T1000 (cell line): ENCODE results near the gene SPSB1.
A peak's percentile ranks its signal among the peaks of the same experiment; 100 is the strongest.
"Not testable (repeated sequence)": the region's sequence is repeated elsewhere in the genome, so short reads cannot be mapped to it uniquely, and the experiment has no call there.

ENCODE experiments used
- DNase-seq: peaks from one replicate; lab custom pipeline; 2025; ENCODE audit warnings: mixed read lengths; lab: John Stamatoyannopoulos, UW

The SPSB1 gene

DNA sequence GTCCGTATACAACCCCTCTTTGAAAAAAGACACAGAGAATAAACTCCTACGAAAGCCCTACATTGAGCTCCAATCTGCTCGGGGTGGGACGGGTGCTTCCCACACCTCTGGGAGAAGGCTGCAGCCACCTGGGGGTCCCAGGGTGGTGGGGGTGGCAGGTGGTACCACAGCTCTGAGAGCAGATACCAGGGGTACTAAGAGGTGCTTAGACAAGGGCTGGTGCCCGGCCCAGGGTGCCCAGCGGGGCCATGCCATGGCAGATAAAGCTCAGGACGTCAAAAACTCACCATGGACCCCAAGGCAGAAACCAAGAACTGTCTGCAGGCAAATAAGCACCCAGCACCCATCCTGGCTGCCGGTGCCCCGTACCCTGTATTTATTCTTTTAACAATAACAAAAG is 75.1 kb downstream of the SPSB1 start:
- no peak for DNase-seq

DNA sequence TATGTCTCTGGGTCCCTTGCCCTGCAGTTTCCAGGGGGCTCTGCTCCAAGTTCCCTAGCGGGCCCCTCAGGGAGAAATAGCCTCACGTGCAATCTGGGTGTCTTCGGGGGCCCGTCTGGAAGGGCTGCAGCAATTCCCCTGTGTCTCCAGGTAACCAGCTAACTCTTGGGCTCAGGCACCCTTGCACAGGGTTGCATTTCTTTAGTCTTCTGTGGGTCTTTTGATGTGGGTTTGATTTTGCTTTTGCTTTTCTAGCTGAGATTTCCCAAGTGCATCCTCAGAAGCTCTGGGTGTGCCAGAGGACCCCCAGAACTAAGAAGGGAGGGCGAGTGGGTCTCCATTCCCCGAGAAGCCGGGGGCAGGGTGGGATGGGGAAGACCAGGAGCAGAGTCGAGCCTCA is 75.7 kb downstream of the SPSB1 start:
- DNase-seq, result no peak

DNA sequence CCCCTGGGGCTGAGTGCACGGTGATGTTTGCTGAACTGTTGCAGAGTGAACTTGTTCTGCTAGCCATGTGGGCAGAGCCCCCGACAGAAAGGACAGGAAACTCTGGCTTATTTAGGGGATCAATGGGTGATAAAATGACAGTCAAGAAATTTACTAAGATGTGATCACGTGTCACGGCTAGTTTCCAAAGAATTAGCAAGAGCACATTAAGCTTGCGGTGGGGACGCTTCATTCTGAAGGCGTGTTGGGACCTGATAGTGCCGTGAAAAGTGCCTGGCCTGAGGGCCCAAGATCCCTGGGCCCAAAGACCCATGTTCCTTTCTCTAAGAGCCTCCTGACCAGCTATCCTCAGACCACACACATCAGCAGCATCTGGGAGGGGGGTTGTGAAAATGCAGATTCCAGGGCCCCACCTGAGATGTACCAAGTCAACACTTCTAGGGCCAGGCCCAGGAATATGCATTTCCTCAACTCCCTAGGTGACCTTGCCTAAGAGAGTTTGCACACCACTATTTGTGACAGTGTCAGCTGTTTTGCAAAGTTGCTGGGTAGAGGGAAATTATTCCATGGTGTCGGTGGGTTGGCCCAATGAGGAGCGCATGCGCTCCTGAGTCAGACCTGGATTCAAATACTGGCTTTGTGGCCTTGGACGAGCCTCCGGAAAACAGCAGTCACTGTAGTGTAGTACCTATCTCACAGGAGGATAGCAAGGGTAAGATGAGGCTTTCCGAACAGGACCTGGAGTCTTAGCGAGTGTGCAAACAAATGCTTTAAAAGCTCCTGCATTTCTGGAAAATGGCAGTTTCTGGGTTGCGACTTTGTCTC is 77.5 kb downstream of the SPSB1 start:
- no peak for DNase-seq

DNA sequence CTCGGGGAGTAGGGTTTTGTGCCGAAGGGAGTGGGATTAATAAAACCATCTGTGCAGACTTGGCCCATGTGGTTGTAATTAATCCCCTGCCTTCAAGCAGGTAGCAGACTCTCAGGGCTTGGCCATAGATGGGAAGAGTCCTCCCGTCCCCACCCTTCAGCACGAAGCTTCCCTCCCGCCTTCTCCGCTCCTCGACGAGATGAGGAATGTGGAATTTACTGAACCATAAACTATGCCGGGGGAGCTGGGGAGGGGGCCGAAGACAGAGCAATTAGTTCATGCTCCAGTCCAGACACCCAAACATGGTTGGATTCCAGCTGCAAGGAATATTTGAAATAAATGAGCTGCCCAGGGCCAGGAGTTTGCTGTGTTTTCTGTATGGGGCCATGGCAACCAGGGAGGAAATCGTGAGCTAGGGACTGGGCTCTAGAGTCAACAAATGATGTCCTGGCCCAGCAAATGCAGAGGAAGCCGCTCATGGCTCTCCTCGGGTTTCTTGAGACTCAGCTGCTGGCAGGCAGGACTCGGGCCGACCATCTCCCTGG is 78.8 kb downstream of the SPSB1 start:
- DNase-seq, result no peak

DNA sequence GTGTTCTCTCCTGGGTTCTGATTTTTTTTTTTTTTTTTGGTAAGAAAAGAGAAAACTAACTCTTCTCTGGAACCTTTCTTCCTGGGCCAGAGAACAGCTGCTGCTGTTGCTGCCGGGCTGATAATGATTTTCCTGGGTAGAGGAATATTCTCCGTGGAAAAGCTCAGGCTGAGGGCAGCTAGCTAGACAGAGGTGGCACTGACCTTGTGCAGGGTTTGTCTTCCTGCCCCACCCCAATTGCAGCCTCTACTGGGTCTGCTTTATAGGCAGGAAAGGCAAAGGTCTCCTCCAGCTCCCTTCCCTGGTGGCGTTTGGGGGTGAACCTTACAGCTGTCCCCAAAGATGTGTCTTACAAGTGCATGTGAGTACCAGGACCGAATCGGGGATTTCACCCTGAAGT is 79.3 kb downstream of the SPSB1 start:
- no peak for DNase-seq

DNA sequence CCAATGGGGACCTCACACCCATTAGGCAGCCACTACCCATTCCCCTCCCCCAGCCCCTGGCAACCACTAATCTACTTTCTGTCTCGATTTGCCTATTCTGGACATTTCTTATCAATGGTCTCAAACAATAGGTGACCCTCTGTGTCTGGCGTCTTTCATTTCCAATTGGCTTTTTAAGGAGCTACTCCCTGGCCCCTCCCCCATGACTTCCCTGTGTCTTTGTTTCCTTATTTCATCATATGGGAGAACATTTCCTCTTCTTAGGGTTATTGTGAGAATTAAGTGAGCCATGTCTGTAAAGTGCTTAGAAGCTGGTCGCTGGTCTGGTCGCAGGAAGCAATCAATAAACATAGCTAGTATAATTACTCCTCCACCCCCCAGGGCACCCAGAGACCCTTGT is 80.9 kb downstream of the SPSB1 start:
- DNase-seq, result no peak

DNA sequence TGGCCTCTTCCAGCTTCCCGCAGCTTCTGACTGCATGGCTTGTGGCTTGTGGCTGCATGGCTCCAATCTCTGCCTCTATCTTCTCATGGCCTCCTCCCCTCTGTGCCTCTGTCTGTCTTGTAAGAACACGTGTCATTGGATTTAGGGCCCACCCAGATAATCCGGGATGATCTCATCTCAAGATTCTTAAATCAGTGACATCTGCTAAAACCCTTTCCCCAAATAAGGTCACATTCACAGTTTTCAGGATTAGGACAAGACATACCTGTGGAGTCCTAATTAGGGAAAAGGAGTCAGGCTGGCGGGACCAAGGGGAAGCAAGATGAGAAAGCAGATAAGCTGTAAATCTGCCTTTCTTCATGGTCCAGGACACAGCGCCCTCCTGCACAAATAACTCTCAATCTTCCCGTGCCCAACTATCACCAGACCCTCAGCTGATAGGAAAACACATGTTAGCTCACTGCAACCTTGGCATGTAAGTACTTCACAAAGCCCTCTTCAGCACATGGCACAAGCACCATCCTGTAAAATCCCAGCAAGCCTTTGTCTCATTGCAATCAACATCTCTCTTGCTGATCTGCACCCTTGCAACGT is 82.2 kb downstream of the SPSB1 start:
- DNase-seq, result no peak

DNA sequence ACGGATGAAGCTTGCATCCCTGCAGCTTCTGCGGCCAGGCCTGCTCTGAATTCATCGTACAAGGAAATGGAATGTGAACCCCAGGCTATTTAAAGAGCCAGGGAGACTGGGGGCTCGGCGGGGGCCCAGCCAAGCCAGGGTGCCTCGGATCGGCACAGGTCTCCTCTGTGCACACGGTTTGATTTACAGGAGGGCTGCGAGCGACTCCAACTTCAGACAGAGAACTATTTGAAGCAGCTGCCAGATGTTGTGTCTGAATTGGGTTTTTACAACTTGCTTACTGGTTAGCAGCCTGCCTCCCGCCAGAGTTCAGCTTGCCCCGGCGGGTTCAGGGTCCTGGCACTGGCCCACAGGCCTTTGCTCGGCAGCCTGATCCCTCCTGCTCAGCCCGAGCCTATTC is 83.2 kb downstream of the SPSB1 start:
- no peak for DNase-seq

DNA sequence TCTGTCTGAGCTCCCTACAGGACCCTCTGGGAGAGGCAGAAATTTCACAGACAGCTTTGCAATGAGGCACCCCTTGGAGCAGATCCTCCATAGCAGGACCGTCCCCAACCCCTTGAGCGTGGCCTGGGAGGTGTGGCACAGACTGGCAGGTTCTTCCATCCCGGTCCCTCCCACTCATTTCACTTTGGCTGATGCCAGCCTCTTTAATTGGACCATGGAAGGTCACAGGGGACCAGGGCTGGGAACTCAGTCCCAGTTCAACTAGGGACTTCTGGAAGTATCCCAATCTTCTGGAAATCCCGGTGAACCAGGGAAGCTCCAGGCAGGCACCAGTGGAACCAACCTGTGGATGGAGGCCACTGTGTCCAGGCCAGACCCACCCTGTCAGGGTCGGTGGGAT is 83.7 kb downstream of the SPSB1 start:
- DNase-seq, result no peak

DNA sequence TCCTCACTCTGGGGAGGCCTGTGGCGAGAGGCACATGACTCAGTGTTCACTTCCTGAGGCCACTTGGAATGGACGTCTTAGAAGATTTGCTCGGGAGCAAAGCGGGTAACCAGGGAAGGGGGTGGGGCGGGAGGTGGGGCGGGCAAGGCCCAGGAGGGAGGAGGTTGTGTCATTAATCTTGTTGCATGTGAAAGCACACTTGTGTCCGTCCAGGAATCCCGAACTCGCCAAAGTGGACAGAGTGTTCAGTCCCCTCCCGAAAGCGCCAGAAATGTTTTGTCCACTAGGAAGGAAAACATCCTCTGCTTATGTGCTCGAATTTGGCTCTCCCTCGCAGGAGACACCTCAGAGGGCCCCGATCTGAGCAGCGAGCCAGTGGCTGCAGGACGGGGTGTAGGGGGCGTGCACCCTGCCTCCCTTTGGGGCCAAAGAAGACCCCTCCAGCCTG is 84.2 kb downstream of the SPSB1 start:
- no peak for DNase-seq

DNA sequence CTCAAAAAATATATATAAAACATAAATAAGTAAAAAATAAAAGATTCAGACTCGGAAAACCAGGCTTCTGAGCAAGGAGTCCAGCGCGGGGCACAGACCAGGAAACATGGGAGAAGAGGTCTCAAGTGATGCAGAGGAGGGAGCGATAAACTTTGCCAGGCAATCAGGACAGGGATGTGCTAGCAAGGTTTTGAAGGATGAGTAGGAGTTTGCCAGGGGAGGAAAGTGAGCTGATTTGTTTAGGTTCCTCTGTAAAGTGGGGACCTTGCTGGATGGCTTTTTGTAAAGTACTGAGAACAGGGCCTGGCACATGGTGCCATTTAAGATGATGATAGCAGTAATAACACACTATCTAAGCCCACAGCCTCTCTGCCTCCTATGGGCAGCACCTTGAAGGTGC is 86.1 kb downstream of the SPSB1 start:
- DNase-seq, result no peak

DNA sequence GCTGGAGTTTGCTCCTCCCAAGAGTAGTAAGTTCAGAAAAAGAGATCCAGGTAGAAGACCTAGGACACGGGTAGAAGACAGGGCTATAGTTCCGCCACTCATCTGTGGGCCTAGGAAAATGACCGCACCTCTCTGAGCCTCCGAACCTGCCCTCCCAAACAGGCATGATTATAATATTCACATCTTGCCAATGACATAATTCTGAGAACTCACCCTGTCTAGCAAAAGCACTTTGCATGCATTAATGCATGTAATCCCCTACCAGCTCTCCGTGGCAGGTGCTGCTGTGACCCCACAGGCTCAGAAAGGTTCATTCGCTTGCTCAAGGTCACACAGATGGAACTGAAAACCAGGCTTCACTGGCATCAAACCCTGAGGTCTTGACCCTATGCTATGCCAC is 88.0 kb downstream of the SPSB1 start:
- no peak for DNase-seq

DNA sequence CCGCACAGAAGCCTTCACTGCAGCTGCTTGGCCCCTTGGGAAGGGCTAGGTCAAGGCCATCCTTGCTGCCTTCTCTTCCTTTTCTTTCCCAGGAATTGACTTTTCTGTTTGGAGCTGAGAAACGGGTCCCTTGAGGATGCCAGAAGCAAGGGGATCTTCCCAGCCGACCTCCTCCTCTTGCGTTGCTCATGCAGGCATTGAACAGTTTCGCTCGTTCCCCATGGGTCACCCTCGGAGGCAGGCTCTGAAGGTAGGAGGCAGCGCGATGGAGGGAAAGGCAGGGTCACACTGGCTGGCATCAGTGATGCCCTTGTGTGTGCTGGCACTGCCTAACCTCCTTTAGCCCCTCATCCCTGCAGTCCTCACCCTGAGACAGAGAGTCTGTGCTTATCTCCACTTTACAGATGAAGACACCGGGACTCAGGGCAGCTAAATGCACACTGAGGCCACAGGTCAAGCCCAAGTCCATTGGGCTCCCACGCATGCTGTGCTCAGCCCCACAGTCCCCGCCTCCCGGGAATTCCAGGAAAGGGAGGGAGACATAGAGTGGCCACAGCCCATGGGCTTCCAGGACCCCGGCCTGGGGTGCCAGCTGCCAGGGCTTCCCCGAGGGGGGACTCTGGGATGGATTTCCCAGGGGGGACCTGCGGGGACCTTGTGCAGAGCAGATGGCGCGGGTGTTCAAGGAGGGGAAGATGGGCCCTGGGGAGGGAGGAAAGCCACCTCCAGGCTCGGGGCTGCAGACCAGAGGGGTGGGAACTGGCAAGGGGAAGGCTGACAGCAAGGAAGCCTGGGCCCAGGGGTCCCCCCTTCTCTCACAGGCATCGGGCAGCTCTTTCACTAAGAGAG is 90.2 kb downstream of the SPSB1 start:
- DNase-seq, result no peak

DNA sequence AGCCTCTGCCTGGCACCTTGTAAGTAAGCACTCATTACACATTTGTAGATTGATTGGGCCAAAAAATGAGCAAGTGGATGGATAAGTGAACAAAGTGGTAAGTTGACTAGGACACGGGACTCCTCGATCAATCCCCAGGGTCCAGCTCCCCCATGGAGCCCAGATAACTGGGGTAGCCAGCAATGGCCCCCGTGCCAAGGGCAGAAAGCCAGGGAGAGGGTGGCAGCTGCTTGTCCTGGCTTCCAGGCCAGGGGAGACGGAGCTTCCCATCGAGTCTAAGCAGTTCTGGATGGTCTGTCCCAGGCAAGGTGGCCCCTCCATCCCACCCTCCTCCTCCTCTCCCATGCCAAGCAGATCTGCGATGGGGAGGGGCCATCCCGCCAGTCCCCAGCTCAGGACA is 91.4 kb downstream of the SPSB1 start:
- no peak for DNase-seq

DNA sequence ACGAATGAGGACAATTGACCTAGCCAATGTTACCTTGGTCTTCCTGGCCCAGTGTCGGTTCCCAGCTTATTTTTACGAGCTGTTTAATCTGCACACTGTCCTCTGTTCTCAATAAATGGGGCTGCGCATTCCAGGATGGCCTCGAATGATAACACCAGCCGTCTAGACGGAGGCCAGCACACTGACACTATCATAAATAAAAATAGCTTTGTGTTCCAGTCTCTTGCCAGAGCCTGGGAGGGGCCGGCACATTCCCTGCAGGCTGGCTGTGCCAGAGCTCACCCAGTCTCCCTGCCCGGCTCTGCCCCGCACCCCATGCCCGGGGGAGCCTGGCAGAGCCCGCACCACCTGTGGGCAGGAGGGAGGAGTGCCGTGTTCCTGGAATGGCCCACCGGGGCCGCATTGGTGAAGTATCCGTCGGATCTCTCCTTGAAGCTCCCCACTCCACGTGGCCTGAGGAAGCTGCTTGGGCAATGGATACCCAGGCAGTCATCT is 92.1 kb downstream of the SPSB1 start:
- DNase-seq, result no peak

DNA sequence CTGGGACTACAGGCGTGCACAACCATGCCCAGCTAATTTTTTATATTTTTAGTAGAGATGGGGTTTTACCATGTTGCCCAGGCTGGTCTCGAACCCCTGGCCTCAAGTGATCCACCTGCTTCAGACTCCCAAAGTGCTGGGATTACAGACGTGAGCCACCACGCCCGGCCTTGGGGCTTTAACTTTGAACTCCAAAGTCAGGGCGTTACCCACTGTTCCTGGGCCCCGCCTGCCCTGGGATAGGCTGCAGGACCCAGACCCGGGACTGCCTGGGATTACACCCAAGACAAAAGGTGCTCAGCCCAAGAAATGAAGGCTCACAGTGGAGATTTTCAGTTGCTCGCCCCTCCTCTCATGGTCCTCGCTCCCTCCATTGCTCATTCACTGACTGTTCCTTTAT is 92.7 kb downstream of the SPSB1 start:
- DNase-seq, result not testable (repeated sequence)

DNA sequence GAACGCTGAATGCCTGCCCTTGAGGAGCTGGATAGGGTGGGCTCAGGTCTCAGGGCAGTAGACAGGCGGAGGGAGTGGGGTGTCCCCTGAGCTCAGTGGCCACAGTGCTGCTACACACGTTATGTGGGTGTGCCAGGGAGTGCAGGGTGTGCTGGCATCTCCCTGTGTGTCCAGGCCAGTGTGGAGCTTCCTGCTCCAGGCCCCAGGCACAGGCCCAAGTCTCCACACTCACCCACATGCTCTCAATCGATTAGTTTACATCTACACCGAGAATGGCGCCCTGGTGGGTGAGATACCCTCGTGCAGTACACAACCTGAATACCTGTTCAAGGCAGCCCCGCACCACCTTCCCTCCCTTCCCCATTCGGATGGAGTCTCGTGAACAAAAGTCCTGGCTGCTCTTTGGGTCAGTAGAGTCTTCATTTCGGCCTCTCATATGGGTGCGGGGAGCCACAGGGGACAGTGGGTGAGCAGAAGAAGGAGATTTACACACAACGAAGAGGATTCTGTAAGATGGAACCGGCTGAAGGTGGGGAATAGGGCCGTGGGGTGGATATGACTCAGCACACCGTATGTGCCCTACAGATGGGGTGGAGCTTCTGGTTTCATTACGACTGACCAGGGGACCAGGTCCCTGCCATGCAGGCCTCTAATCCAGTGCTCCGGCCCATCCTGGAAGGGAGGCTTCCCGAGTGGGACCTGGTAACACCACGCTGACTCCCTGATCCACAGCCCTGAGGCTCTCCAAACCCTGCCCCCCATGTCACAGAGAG is 93.3 kb downstream of the SPSB1 start:
- DNase-seq, result no peak

DNA sequence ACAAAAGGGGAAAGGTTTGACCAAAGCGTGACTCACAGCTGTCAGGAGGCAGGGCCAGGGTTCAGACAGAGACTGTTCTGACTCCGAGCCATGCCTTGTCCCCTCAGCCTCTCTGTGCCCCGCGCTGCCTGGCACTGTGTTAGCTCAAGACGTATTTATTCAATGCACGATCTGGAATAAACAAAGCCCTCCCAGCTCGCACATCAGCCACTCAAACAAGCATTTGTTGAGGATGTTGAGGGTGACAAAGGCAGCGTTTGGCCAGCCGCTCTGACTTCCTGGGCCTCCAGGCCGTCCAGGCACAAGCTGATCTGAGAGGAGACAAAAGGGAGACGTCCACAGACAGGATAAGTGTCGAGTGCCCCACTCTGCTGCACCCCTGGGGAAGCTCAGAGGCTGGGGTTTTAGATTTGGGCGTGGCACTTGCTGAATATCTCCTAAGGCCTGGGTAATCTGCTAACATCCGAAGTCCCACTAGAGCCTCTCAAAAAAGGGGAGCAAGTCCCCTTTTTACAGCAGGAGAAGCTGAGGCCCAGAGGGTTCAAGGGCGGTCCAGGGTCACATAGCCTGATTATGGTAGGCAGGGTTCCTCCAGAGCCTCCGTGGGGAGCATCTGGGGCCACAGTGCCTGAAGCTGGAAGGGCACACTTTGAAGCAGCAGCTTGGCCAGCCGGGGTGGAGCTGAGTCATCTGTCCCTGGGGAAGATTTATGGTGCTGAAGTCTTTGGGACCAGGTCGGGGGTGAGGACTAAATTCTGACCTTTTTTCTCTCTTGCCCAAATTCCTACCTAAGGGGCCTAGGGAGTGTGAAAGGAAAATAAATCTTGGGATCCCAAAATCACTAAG is 95.9 kb downstream of the SPSB1 start:
- peak; percentile 13 for DNase-seq

DNA sequence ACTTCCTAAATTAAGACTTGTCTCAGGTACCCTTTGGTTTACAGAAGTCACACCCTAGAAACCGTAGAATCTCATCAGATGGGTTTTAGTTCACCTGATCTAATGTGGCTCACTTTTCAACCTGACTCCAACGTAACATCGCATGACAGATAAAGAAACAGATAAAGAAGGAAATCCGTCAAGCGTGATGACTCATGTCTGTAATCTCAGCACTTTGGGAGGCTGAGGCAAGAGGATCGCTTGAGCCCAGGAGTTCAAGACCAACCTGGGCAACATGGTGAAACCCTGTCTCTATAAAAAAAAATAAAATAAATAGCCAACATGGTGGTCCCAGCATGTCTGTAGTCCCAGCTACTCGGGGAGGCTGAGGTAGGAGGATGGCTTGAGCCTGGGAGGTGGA is 97.3 kb downstream of the SPSB1 start:
- DNase-seq, result no peak

DNA sequence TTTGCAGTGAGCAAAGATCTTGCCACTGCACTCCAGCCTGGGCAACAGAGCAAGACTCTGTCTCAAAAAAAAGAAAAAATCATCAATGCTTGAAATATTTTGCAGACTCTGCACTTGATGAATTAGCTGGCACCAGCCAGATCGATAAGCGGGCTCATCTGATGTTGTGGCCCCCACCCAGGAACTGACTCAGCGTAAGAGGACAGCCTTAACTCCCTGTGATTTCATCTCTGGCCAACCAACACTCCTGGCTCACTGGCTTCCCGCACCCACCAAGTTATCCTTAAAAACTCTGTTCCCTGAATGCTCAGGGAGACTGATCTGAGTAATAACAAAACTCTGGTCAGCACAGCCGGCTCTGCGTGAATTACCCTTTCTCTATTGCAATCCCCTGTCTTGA is 98.9 kb downstream of the SPSB1 start:
- DNase-seq, result no peak

DNA sequence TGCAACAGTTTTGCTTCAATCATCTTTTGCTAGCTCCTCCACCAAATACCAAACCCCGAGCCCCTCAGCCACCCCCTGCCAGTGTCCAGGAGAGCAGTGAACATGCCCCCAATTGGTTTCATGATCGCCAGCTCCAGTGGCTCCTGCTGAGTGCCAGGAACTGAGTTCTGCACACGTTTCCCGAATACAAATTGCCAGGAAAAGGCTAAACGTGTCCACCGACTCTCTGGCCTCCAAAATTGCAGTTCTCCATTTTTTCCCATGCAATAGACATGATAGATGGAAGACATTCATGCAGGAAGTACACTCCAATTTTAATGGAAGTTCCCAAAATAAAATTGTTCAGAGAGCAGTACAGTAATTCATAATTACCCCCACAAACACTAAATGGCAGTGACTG is 101.3 kb downstream of the SPSB1 start:
- no peak for DNase-seq
